Mammary epithelial cell (primary cell): ENCODE results near the gene TBC1D22A.

Experiments
- CTCF ChIP-seq, 2 donors: IDR thresholded peaks in 1 of 2; conservative IDR thresholded peaks in 1 of 2; 2 replicates each; pipeline ENCODE4 v1.5.1; 2011 to 2012; ENCODE audit warnings: inconsistent platforms in 2 of 2, low read length in 2 of 2, mild to moderate bottlenecking in 2 of 2, control low read depth in 1 of 2, low read depth in 1 of 2; ENCODE audit not compliant: insufficient read depth in 1 of 2; ENCODE audit errors: extremely low read depth in 1 of 2
- EZH2 ChIP-seq: IDR thresholded peaks from 2 replicates; pipeline ENCODE4 v1.6.1; 2012; ENCODE audit warnings: low read length, inconsistent platforms, borderline replicate concordance

DNA sequence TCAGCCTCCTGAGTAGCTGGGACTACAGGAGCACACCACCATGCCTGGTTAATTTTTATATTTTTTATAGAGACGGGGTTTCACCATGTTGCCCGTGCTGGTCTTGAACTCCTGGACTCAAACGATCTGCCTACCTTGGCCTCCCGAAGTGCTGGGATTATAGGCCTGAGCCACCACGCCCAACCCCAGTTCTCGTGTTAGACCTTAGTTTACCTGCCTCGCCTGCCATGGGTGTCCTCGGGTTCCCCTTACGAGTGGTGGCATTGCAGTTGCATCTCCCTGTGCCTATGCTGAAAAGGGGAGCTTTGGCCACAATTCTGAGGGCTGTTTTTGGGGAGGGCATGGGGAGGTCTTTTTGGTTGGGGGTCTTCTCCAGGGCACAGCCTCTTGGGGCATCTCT, 18.8 kb downstream of the TBC1D22A start:
- no peak for TF ChIP-seq CTCF (conservative IDR thresholded peaks at IDR 0.05 in 1 of 2, IDR thresholded peaks at IDR 0.05 in 1 of 2; ENCODE audit: extremely low read depth in 1 of 2, insufficient read depth in 1 of 2, low read depth in 1 of 2, low read length in 2 of 2)
- TF ChIP-seq EZH2: no peak
